Sigmoid colon (tissue), 7 donors: ENCODE data around the gene ZNF92. TPM values are rescaled to one million over a fixed set of nuclear protein-coding genes. Genes with fewer than 3 reads are reported as not detected.

Experiments used
- DNase-seq: peaks from one replicate; pipeline ENCODE4 v3.0.0-alpha.2; 2019
- H3K27ac ChIP-seq, 4 donors: fragments of 200-600 bp; sonication (generic); one replicate each; pipeline ENCODE4 v1.5.1; 2016 to 2019; ENCODE audit warnings: mild to moderate bottlenecking in 1 of 4
- H3K27me3 ChIP-seq, 3 donors: fragments of 200-600 bp; sonication (generic); one replicate each; pipeline ENCODE4 v1.5.1; 2019; ENCODE audit warnings: mild to moderate bottlenecking in 1 of 3
- H3K36me3 ChIP-seq, 4 donors: fragments of 200-600 bp; sonication (generic); one replicate each; pipeline ENCODE4 v1.5.1; 2016 to 2019
- H3K4me1 ChIP-seq, 4 donors: fragments of 200-600 bp; sonication (generic); one replicate each; pipeline ENCODE4 v1.5.1; 2017 to 2019
- H3K4me3 ChIP-seq, 4 donors: fragments of 200-600 bp; sonication (generic); one replicate each; pipeline ENCODE4 v1.5.1; 2017 to 2019; ENCODE audit warnings: mild to moderate bottlenecking in 2 of 4, moderate library complexity in 1 of 4
- H3K9me3 ChIP-seq, 4 donors: fragments of 200-600 bp in 3 of 4; sonication (generic) in 3 of 4; one replicate each; pipeline versions ENCODE4 v1.5.1 to v1.6.1; 2013 to 2019
- EP300 ChIP-seq, 4 donors: sonication (generic); formaldehyde crosslinking; IDR thresholded peaks; one replicate each; pipeline ENCODE4 v1.6.1; 2017; ENCODE audit warnings: antibody characterized with exemption in 4 of 4
- POLR2A ChIP-seq, 2 donors: fragments of 450-650 bp; IDR thresholded peaks; one replicate each; pipeline ENCODE4 v1.6.1; 2016; ENCODE audit warnings: antibody characterized with exemption in 2 of 2, mild to moderate bottlenecking in 2 of 2, moderate library complexity in 2 of 2
- POLR2AphosphoS5 ChIP-seq, 4 donors: sonication (generic); formaldehyde crosslinking; IDR thresholded peaks; one replicate each; pipeline ENCODE4 v1.6.1; 2017; ENCODE audit warnings: antibody characterized with exemption in 4 of 4
- WGBS, 2 donors: extraction: QIAGEN DNeasy Blood & Tissue Kit; methylation state at CpG; one replicate each; pipeline ENCODE4 v1.1.7; 2013; 5-methylcytosine and 5-hydroxymethylcytosine counted together
- intact Hi-C: fragments of 100-400 bp; cut with DNase I; formaldehyde crosslinking; loops from one replicate; pipeline ENCODE4 v1.15.1; 2023
- polyA plus RNA-seq, 3 donors: library from polyadenylated mRNA; stranded (reverse); fragments of 200-250 nt; gene quantifications; one replicate each; pipeline ENCODE4 v1.2.3, GENCODE V29; 2013
- total RNA-seq, 4 donors: library from RNA; depleted of rRNA; stranded (reverse); fragments of >200 nt; gene quantifications; one replicate each; pipeline ENCODE4 v1.1.0, GENCODE V29; 2016
- TF ChIP-seq, protein P1 (sequence below), 4 experiments: fragments of 450-650 bp in 3 of 4; fragments of 200-600 bp in 1 of 4; IDR thresholded peaks; one replicate each; pipeline ENCODE4 v1.5.1; 2016 to 2019; ENCODE audit warnings: antibody characterized with exemption in 4 of 4, mild to moderate bottlenecking in 3 of 4, moderate library complexity in 2 of 4
- donor health status: healthy with polysubstance abuse.
- donor health status: Bipolar disorder and iron deficiency.
- donor health status: healthy.

The ZNF92 gene
- total and polyA plus RNA-seq, 7 donors, result 2.4 to 5.9 (median 4.9) TPM

DNA sequence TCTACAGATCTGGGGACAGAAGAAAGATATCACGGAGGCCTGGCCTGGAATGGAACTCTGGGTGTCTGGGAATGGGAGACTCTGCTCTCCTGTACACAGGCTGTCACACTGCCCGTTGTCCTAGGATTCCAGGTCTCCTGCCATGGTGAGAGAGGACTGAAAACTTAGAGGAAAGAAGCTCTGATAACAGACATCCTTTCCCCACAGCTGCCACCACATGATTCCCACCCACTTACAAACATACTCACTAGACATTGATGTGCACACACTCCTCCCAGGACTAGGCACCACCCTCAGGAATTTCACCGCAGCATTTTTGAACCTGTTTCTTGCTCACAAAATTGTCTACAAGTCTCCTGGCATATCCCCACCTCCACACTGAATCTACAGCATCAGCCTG lies 5.7 kb downstream of the ZNF92 start:
- WGBS, 2 donors, result 82 to 88% methylated on average over 3 of the region's 3 CpGs
- no peak for TF ChIP-seq POLR2AphosphoS5 (IDR thresholded peaks at IDR 0.05)
- TF ChIP-seq POLR2A (IDR thresholded peaks at IDR 0.05), result no peak
- no peak for TF ChIP-seq EP300 (IDR thresholded peaks at IDR 0.05)
- TF ChIP-seq, protein P1, sequence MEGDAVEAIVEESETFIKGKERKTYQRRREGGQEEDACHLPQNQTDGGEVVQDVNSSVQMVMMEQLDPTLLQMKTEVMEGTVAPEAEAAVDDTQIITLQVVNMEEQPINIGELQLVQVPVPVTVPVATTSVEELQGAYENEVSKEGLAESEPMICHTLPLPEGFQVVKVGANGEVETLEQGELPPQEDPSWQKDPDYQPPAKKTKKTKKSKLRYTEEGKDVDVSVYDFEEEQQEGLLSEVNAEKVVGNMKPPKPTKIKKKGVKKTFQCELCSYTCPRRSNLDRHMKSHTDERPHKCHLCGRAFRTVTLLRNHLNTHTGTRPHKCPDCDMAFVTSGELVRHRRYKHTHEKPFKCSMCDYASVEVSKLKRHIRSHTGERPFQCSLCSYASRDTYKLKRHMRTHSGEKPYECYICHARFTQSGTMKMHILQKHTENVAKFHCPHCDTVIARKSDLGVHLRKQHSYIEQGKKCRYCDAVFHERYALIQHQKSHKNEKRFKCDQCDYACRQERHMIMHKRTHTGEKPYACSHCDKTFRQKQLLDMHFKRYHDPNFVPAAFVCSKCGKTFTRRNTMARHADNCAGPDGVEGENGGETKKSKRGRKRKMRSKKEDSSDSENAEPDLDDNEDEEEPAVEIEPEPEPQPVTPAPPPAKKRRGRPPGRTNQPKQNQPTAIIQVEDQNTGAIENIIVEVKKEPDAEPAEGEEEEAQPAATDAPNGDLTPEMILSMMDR (IDR thresholded peaks at IDR 0.05), result no peak
- Histone ChIP-seq H3K27ac (no peak overlapping the region), H3K4me3 (no peak overlapping the region), H3K27me3 (no peaks in the 10 kb centered on the region), H3K4me1 (peaks cover 0 to 23% (median 11%) of the 10 kb centered on the region in 4 donors), H3K9me3 (no peaks in the 10 kb centered on the region), H3K36me3 (no peaks in the 10 kb centered on the region)
- DNase-seq, result no peak
- intact Hi-C loops, result no loop called here

DNA sequence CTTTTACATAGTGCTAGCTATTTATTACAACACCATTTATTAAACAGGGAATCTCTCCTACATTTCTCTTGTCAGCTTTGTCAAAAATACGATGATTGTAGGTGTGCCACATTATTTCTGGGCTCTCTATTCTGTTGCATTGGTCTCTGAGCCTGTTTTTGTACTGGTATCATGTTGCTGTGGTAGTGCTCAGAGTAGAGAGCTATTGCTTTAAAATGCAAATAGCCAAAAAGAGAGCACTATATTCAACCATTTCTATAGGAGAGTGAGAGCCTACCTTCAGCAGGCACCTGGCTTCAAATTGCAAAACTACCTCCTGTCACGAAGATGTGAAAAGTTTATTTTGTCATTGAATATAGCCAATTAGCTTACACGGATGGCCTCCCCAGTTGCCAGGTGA lies 8.1 kb downstream of the ZNF92 start:
- 90 to 92% methylated on average over 3 of the region's 3 CpGs for WGBS, 2 donors
- Histone ChIP-seq H3K27me3 (no peaks in the 10 kb centered on the region), H3K4me1 (peaks cover 0 to 7% (median 0%) of the 10 kb centered on the region in 4 donors), H3K27ac (no peak overlapping the region), H3K36me3 (no peaks in the 10 kb centered on the region), H3K4me3 (no peak overlapping the region), H3K9me3 (no peaks in the 10 kb centered on the region)
- DNase-seq, result no peak
- TF ChIP-seq, protein P1 (IDR thresholded peaks at IDR 0.05), result no peak
- TF ChIP-seq POLR2AphosphoS5 (IDR thresholded peaks at IDR 0.05), result no peak
- no peak for TF ChIP-seq EP300 (IDR thresholded peaks at IDR 0.05)
- TF ChIP-seq POLR2A (IDR thresholded peaks at IDR 0.05), result no peak
- intact Hi-C loops, result loop anchor here (10.0 kb wide), 1 partner anchor 427 kb away; no protein-coding TSS in a partner anchor

GRCh38 chr7:65382452-65382851 lies 8.8 kb downstream of the ZNF92 start:
- H3K4me3 ChIP-seq, result no peak overlapping the region
- TF ChIP-seq POLR2AphosphoS5 (IDR thresholded peaks at IDR 0.05), result no peak
- no peak for TF ChIP-seq EP300 (IDR thresholded peaks at IDR 0.05)
- TF ChIP-seq POLR2A (IDR thresholded peaks at IDR 0.05), result no peak
- TF ChIP-seq, protein P1 (IDR thresholded peaks at IDR 0.05), result no peak
- no peaks in the 10 kb centered on the region for H3K27me3 ChIP-seq
- no peaks in the 10 kb centered on the region for H3K9me3 ChIP-seq
- peaks cover 0 to 7% (median 0%) of the 10 kb centered on the region in 4 donors for H3K4me1 ChIP-seq
- 87 to 90% methylated on average over 3 of the region's 3 CpGs for WGBS, 2 donors
- intact Hi-C loops, result loop anchor here (10.0 kb wide), 1 partner anchor 428 kb away; no protein-coding TSS in a partner anchor
- no peak overlapping the region for H3K27ac ChIP-seq
- no peak for DNase-seq
- no peaks in the 10 kb centered on the region for H3K36me3 ChIP-seq

DNA sequence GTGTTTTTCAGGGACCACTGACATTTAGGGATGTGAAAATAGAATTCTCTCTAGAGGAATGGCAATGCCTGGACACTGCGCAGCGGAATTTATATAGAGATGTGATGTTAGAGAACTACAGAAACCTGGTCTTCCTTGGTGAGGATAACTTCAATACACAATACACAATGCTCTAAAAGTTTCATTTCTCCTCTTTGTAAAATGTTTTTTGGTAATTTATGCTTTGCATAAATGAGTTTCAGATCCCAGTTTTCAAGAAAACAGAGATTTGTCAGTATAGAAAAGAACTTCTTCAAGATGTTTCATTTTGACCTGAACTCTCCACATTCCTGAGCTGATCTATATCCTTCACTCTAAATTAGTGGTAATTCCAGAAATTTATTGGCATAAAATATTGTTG lies 14.2 kb downstream of the ZNF92 start:
- TF ChIP-seq POLR2AphosphoS5 (IDR thresholded peaks at IDR 0.05), result no peak
- no peak for TF ChIP-seq POLR2A (IDR thresholded peaks at IDR 0.05)
- TF ChIP-seq, protein P1 (IDR thresholded peaks at IDR 0.05), result no peak
- no peak for TF ChIP-seq EP300 (IDR thresholded peaks at IDR 0.05)
- H3K27me3 ChIP-seq, result no peaks in the 10 kb centered on the region
- 88 to 89% methylated on average over 2 of the region's 2 CpGs for WGBS, 2 donors
- H3K4me3 ChIP-seq, result no peak overlapping the region
- H3K9me3 ChIP-seq, result no peaks in the 10 kb centered on the region
- peaks cover 0 to 7% (median 0%) of the 10 kb centered on the region in 4 donors for H3K4me1 ChIP-seq
- H3K36me3 ChIP-seq, result peaks cover 0 to 28% (median 5%) of the 10 kb centered on the region in 4 donors
- intact Hi-C loops, result loop anchor here (10.0 kb wide), 1 partner anchor 433 kb away; no protein-coding TSS in a partner anchor
- DNase-seq, result no peak
- H3K27ac ChIP-seq, result no peak overlapping the region

DNA sequence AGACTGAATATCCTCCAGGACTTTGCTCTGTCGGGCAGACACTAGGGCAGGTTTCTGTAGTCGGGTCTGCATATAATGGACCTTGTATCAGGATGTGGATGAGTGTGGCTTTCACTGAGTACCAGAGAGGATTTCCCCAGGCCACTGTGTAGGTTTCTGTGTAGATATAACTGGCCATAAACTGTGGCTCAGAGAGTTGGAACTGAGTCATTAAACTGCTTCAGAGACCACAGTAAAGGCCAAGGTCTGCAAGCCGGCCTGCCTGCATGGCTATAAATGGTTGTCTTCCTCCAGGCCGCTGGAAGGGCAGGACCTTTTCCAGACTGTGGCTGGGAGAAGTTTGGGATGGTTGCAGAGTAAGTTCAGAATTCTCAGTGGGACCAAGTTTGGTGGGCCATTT lies 16.9 kb downstream of the ZNF92 start:
- no peaks in the 10 kb centered on the region for H3K4me1 ChIP-seq
- peaks cover 0 to 28% (median 5%) of the 10 kb centered on the region in 4 donors for H3K36me3 ChIP-seq
- TF ChIP-seq POLR2AphosphoS5 (IDR thresholded peaks at IDR 0.05), result no peak
- H3K27ac ChIP-seq, result no peak overlapping the region
- no peaks in the 10 kb centered on the region for H3K9me3 ChIP-seq
- no peak overlapping the region for H3K4me3 ChIP-seq
- intact Hi-C loops, result no loop called here
- 81 to 85% methylated on average over 4 of the region's 4 CpGs for WGBS, 2 donors
- no peaks in the 10 kb centered on the region for H3K27me3 ChIP-seq
- no peak for DNase-seq
